HFF-Myc (cell line): Measurements from ENCODE around the gene OR51D1.

ENCODE experiments used
- DNase-seq: peaks from one replicate; pipeline ENCODE4 v3.0.0-alpha.2; 2011; ENCODE audit warnings: low read depth; ENCODE audit errors: extremely low read depth
- H3K4me3 ChIP-seq: replicated peaks from 2 replicates; pipeline ENCODE4 v1.5.1; 2011; ENCODE audit warnings: low read depth, mild to moderate bottlenecking, control low read depth, low read length
- TF ChIP-seq, protein P1 (sequence below): IDR thresholded peaks from 2 replicates; pipeline ENCODE4 v1.5.1; 2012; ENCODE audit warnings: mild to moderate bottlenecking, low read depth, low read length, control low read depth; ENCODE audit errors: missing control alignments

OR51D1 gene

GRCh38 chr11:4680341-4680740, 43.1 kb downstream of the OR51D1 start:
- no peak overlapping the region for H3K4me3 ChIP-seq
- TF ChIP-seq, protein P1, sequence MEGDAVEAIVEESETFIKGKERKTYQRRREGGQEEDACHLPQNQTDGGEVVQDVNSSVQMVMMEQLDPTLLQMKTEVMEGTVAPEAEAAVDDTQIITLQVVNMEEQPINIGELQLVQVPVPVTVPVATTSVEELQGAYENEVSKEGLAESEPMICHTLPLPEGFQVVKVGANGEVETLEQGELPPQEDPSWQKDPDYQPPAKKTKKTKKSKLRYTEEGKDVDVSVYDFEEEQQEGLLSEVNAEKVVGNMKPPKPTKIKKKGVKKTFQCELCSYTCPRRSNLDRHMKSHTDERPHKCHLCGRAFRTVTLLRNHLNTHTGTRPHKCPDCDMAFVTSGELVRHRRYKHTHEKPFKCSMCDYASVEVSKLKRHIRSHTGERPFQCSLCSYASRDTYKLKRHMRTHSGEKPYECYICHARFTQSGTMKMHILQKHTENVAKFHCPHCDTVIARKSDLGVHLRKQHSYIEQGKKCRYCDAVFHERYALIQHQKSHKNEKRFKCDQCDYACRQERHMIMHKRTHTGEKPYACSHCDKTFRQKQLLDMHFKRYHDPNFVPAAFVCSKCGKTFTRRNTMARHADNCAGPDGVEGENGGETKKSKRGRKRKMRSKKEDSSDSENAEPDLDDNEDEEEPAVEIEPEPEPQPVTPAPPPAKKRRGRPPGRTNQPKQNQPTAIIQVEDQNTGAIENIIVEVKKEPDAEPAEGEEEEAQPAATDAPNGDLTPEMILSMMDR: no peak
- DNase-seq: no peak

DNA sequence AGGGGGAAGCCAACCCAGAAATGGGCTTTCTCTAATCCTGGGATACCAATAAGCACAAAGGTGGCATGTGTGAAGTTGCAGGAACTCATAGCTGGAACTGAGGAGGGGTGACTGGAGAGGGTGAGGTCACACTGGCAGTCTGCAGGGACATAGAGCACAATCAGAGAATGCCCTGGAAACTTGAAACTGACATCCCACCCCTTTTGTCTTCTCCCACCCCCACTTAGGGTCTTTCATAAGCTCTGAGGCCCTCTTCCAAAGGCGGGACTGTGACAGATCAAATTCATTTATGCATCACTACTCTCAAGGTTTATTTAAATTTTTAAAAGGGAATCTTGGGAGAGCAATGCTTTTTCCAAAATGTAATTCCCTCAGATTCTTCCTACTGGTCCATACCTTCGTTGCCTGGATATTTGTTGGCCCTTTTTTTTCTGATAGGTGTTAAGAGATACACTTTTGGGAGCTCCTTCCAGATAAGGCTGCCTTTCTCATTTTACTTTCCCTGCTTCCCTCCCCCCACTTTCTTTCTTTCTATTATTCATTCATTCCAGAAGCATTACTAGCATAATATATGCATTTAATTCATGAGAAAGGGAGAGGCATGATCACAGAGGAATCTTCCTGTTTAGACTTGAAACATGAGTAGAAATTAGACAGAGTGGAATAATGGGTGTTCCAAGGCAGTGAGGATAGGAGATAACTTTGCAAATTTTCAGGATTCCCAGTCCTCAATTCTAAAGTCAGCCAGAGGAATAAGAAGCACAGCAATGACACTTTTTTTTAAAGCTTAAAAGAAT, 45.5 kb downstream of the OR51D1 start:
- H3K4me3 ChIP-seq: no peak overlapping the region
- TF ChIP-seq, protein P1: no peak
- no peak for DNase-seq

GRCh38 chr11:4684631-4685285, 47.5 kb downstream of the OR51D1 start:
- TF ChIP-seq, protein P1: no peak
- DNase-seq: no peak
- H3K4me3 ChIP-seq: no peak overlapping the region
